T follicular helper cell (primary cell): Measurements from ENCODE around the gene TMEM238.

Experiments used
- DNase-seq: peaks from one replicate; pipeline ENCODE4 v3.0.0-alpha.2; 2020; ENCODE audit warnings: low read depth

The TMEM238 gene

DNA sequence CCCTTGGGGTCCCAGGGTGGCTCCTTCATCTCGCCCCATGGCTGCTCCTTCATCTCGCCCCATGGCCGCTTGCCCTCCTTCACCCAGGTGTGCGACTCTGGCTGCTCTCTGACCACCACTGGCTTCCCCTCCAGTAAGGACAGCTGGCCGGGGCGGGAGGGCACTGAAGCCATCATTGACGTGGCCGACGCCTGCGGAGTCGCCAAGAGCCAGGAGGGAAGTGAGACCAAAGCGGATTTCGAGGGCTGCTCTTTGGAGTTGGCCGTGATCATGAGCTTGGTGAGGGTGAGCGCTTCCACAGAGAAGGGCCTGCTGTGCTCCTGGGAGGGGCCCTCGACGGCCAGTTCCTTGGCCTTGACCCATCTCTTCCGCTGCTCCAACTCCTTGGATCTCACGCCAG lies 25.6 kb downstream of the TMEM238 start:
- no peak for DNase-seq

DNA sequence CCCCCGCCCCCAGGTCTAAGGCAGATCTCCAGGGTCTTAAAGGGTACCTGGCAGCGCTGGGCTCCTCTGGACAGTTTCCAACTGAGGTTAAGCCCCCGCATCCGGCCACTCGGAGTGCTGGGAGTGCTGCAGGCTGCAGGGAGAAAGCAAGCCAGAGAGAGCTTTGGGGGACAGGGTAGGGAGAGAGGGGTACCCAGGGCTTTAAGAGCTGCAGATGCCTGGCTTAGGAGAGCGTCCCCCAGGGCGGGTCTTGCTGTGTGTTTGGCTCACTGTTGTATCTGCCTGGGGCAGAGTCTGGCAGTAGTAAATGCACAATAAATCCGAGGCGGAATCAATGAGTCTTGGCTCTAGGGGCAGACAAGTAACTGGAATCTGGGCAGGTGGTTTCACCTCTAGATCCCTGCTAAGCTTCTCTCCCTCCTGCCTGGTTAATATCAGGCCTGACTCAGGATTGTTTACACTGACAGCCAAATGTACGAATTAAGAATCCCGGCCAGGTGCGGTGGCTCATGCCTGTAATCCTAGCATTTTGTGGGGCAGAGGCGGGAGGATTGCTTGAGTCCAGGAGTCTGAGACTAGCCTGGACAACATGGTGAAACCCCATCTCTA lies 28.8 kb downstream of the TMEM238 start:
- no peak for DNase-seq

DNA sequence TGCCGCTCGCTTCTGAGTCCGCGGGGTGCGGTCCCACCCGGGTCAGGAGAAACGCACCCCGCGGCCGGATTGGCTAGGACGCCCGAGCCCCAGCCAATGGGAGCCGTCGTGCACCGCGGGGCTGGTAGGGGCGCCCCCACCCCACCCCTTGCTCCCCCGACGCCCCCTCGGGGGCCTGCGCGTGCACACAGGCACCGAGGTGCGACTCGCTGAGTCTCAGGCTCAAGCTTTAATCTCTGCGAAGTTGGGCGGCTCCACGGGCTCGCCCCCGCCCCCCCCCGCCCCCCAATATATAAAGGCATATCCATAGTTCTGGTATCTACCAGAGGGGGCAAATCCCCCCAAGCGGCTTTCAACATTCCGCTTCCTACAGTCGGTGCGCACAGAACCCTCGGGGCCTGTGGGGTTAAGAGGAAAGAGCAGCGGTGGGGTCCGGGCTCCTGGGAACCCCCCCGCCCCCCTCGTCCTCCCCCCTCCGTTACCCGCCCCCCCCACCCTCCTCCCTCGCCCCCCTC lies 29.3 kb downstream of the TMEM238 start, which contains the start of gene COX6B2:
Gene COX6B2, minus strand, starts transcription at position 22 of the 515 bp plus-strand sequence. CDS start 198 bp downstream, outside the sequence.
- no peak for DNase-seq

DNA sequence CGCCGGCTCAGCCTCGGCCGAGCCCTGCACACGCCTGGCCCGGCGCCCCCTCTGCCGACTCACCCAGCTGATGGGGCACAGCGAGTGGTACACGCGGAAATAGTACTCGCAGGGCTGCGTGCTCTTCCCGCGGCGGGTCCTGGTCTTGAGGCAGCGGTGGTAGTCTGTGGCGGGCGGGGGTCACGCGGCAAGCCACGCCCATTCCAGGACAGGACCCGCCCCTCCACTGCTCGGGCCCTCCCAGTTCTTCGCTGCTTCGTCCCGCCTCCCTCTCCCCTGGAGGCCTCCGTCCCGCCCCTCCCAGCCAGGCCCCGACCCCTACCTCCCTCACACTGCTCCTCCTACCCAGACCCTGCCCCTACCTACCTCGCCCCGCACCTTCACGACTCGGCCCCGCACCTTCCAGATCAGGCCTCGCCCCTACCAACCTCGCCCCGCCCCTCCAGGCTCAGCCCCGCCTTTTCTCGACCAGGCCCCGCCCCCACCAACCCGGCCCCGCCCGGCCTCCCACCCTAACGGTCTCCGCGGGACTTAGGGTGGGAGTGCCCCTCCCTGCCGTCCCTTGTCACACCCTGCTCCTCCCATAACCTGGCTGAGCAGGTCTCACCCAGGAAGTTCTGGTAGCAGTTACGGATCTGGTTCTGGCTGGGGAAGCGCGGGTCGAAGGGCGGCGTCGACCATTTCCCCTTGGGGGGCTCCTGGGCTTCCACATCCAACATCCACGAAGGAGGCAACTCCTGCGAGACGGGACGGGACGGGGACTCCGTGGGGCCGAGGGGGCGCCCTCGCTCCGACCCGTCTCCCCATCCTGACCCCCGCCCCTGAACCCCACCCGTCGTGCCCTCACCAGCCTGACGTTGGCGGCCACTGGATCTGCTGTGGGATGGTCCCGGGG lies 30.0 kb downstream of the TMEM238 start:
- peak; percentile 59 for DNase-seq

DNA sequence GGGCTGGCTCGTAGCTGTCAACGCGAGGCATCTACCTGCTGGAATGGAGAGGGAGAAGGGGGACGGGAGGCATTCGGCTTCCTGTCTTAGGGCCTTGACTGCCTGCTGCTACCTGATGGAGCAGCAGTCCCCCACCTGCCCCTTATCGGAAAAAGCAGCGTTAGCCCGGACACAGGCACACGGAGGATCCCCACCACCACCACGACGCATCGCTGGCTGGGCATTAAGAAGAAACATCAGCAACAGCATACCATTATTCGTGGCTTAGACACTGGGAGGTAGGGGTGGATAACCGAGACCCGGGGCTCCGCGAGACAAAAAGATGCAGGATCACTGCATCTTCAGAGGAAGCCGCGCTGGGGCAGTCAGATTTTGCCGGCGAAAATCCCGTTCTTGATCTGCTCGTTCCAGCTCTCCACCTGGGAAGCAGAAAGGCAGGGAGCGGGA lies 30.7 kb downstream of the TMEM238 start:
- DNase-seq = no peak

DNA sequence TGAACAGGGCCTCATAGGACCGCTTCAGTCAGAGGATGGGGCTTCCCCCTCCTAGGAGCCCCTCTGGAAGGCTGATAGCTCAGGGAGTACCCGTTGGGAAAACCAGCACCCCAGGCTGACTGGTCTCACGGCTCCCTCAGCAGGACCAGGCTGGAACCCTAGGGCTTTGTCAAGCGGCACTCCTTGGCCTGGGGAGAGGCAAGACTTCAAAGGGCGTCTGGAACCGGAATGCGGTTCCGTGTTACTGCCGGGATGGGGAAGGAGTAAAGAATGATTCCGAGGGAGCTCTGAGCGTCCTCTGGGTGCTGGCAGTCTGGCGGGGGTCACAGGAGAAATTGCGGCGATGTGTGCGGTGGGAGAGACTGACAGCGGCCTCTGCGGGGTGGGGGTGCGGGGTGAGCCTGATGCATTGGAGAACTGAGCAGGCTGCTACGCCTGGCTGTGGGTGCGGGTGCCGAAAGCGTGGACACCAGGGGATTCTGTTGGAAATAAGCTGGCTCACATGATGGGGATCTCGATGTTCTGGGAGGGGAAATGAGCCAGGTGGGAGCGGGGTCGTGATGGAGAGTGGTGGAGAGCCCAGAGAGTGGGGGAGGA lies 31.4 kb downstream of the TMEM238 start:
- no peak for DNase-seq

DNA sequence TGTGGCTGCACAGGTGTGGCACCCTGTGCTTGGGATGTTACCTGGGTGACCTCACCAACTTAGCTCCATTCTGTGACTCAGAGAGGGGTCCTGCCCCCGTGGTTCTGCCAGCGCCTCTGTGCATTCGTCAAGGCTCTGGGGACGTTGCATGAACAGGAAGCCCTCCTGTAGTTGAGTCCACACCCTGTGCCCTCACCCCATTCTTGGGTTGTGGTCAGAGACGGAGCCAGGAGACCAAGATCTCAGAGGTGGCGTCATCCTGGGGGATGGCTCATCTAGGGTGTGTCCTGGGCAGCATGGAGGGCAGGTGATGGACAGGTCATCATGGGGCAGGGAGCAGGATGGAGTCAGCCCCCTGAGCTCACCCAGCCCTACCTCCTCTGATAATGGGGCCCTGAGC lies 32.1 kb downstream of the TMEM238 start:
- DNase-seq = no peak

DNA sequence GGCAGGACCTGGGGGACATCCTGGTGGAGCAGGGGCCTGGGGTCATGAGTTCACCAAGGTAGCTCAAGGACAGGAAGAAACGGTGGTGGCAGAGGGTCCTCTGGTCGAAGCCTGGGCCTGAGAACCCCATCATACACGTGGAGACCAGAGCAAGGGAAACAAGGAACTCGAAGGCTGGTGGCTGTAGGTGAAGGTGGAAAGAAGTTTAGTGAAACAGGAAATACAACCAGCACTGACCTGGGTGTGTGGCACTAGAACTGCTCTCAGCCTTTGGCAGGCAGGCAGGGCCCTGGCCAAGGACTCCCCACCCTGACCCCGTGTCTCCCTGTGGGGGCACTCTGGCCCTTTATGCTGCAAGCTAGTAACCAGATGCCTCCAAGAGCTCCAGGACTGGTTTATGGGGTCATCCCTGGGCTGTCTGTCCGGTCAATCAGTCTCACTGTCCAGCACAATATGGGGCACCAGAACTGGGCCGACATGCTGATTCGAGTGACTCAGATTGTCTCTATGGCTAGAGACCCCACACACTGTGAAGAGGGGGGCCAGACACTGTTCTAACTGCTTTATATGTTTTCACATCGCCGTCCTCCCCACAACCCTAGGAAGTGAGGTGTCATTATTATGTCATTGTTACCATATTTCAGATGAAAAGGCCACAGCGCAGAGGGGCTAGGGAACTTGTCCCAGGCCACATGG lies 33.3 kb downstream of the TMEM238 start:
- DNase-seq = no peak

DNA sequence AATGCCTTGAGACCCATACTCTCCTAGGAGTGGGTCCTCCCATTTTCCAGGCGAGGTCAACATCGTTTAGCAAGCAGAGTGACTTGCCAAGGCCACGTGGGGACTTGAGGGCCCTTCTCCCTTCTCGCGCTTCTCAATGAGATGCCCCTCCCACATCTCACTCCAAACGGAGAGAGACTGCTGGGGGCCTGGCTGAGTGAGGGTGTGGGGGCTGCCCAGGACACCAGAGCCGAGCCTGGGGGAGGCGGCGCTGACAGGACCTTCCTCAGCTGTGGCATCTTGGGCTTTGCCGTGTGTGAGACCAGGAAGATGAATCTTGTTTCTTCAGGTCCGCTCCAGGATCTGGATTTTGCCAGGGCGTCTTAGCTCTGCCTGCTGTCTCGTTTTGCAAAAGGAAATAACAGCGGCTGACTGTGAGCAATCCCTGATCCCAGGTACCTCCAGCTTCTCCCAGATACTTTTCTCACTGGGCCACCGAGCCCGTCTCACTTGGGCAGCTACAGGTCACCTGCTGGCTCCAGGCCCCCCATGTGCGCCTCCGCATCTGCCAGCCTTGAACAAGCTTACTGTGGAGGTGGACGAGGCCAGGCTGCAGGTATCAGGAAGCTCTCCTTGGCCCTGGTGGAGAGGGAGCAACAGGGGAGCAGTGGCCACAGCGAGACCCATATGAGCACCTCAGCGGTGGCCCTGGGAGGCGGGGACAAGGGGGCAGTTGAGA lies 35.6 kb downstream of the TMEM238 start:
- no peak for DNase-seq

DNA sequence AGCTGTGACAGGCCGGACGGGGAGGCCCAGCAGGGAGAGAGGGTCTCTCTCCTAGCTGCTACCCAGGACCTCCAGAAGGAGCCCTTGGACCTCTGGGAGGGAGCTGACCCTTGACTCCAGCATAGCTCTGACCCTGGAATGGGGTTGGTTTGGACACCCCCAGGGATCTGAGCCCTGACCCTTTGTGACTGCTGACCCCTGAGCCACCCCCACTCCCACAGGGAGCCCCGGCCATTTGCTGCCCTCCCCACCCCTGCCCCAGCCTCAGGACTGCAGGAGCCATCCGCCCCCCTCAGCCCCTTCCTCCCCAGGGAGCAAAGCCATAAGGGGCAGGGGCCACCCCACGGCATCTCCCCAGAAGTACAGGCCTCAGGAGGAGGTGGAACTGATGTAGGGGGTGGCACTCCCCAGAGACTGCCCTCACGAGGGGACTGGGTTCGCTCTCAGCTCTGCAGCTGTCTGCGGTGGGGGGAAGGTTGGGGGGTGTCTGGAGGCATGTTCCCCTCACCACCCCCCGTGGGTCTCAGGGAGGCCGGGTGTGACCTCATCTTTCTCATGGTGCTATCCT lies 36.6 kb downstream of the TMEM238 start:
- DNase-seq = no peak

DNA sequence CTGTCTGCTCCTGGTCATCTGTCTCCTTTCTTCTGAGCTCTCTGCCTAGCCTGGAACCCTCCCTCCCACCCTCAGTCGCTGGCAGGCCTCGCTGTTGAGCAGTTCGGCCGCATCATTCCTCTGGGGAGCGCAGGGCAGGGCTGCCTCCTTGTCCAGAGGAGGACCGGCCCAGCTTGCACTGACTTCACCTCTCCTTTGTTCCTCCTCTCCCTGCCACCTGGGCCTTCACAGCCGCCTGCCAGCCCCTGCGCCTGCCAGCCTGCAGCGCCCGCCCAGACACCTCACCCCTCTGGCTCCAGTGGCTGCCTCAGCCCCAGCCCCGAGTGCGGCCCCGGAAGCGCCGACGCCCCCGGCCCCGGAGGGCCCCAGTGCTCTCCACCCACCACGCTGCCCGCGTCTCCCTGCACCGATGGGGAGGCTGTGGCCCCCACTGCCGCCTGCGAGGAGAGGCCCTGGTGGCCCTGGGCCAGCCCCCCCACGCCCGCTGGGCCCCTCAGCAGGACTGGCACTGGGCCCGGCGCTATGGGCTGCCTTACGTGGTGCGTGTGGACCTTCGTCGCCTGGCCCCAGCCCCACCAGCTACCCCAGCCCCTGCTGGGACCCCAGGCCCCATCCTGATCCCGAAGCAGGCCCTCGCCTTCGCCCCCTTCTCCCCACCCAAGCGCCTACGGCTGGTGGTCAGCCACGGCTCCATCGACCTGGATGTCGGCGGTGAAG lies 37.2 kb downstream of the TMEM238 start:
- DNase-seq = no peak

DNA sequence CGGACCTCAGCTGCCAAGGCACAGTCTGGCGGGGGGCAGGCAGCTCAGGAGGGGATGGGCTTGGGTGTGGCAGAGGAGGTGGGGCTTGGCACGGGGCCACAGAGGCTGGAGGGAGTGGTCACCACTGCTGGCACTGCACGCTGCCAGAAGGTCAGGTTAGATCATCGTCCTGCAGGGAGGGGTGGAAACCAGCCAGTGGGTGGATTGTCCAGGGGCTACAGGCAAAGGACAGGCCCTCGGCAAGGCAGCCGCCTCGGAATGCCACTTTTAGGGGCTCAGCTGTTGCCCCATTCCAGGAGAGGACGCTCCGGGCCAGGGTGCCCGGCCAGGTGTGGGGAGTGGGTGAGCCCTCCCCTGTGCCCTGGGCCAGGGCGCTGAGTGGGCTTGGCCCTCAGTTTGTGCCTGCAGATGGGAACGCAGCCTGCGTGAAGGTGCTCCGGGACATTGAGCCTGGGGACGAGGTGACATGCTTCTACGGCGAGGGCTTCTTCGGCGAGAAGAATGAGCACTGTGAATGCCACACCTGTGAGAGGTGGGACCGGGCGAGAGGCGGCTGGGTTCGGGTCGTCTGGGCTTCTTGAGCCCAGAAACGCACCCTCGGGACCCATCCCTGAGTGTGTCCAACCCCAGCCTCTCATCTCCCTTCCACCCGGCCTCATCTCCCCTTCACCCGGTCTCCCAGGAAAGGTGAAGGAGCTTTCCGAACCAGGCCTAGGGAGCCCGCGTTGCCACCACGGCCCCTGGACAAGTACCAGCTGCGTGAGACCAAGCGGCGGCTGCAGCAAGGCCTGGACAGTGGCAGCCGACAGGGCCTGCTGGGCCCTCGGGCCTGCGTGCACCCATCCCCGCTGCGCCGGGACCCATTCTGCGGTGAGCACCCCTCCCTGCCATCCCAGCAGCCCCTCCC lies 38.0 kb downstream of the TMEM238 start:
- DNase-seq = no peak

DNA sequence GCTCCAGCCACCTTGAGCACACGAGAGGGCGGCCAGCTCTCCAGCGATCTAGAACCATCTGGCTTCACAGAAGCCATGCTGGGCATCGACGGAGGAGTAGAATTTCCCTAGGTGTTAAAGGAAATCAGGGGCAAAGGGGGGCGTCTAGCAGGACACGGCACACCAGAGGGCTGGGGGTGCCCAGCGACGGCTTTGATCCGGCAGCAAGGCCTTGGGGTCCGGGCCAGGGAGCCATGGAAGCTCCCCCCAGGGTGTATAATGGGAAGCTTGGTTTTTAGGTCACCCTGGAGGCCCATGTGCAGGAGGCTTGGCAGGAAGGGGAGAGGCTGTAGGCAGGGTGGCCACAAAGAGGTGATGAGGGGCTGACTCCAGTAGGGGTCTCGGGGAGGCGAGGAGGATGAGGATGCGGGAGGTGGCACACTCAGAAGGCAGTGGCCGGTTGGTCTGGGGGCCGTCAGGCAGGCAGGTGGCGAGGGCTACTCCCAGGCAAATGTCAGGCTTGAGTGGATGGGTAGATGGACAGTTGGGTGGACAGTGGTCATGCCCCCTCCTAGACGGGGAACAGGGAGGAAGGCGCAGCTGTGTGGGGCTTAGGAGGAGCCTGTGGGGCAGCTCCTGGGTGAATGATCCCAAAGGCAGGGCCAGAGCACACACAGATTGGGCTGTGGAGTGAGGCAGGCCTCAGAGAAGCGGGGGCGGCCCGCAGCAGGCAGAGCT lies 38.8 kb downstream of the TMEM238 start:
- no peak for DNase-seq

DNA sequence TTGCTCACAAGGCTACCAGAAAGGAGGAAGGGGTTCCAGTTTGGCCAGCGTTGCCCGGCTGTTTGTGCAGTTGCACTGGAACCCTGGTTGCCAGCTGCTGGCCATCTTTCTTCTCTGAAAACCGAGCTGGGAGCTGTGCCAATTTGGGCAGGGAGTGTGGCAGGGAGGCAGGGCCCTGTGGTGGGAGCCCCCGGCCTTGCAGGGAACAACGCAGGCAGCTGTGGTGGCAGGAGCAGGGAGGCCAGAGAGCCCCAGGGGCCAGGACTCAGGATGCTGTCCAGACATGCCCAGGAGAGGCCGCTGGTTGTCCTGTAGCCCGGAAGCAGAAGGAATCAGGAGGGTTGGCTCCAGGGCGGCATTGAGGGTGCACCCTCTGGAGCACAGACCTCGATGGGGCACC lies 39.6 kb downstream of the TMEM238 start:
- no peak for DNase-seq

DNA sequence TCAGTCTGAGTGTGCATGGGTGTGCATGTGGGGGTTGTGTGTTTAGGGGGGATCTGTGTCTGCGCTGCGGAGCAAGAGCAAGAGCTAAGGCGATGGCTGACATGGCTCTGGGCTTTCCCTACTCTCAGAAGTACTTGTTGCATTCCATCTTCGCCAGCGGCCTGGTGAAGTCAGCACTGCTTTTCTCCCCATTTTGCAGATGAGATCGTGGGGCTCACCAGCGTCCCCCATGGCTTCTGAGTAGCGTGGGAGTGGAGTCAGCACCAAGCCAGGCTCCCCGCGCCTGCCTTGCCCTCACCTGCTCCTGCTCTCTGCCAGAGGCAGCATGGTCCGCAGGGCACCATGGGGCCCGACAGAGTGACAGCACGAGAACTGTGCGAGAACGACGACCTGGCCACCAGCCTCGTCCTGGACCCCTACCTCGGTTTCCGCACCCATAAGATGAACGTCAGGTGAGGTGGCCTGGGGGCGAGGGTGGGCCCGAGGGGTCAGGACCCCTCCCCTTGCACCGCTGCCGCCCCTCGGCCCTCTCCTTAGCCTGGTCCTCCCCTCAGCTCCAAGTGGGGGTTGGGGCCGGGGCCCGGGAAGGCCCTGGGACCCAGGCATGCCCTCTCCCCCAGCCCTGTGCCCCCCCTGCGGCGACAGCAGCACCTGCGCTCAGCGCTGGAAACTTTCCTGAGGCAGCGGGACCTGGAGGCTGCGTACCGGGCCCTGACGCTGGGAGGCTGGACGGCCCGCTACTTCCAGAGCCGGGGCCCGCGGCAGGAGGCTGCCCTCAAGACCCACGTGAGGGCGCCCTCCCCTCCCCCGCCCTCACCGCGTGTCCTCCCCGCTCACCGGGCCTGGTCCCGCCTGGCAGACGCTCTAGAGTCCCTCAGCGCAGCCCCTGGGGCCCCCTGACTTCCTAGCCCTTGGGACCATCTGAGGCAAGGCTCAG lies 42.2 kb downstream of the TMEM238 start:
- DNase-seq = no peak

DNA sequence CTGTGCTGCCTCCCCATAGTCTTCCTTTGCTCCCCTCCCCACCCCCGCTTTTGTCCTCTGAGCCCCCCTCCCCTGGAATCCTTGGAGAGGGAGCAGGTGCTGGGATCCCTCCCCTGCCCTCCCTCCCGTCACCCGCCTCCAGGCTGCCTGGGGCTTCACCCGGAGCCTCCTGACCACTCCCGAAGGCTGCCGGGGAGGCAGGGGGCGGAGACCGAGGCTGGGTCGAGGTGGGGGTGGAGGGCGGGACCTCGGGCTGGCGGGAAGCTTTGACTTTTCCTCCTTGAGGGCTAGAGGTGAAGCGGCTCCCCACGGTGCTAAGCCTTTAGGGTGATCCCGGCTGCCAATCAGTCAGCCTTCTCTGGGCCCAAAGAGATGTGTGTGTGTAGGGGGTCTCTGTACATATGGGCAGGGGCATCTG lies 42.9 kb downstream of the TMEM238 start:
- peak; percentile 23 for DNase-seq

DNA sequence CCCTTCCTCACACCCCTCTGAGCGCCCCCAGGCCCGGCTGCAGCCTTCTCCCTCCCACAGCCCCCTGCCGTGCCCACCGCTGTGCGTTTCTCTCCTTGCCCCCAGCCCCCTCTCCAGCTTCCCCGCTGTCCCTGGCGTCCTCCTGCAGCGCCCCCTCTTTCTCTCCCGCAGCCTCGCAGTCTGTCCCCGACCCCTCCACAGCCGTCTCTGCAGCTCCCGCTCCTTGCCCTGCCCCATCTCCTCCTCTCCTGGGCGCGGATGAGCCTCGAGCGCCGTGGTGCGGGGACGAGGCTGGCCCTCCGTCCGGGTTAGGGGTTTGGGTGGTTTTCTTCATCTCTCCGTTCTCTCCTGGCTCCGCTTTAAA lies 43.3 kb downstream of the TMEM238 start:
- no peak for DNase-seq
